HCT116 (cell line): ENCODE measurements around the gene DCAF5. TPM values are rescaled to one million over a fixed set of nuclear protein-coding genes. Genes with fewer than 3 reads are reported as not detected.

Source experiments
- ATAC-seq: fragments of 200-7000 bp; cut with Tn5 transposase; 2 replicates; pipeline ENCODE4 v1.9.1; 2020; ENCODE audit warnings: mild to moderate bottlenecking, moderate library complexity
- BruUV-seq: library from RNA; stranded (reverse); fragments of 400-500 nt; replicated peaks from 2 replicates; lab custom pipeline; 2021; lab: Mats Ljungman, UMichigan
- CTCF ChIA-PET: fragments of 300-600 bp; sonication (Branson Sonifier 250); formaldehyde crosslinking; loops from one replicate; lab custom pipeline; 2021; ENCODE audit warnings: antibody characterized with exemption; lab: Charles Lee
- POLR2A ChIA-PET: fragments of 300-600, 350-600 bp; sonication (Branson Sonifier 250); formaldehyde crosslinking; loops from one replicate; lab custom pipeline; 2021; ENCODE audit warnings: antibody characterized with exemption; lab: Charles Lee
- RAD21 ChIA-PET, 2 experiments: fragments of 300-600 bp; sonication (Branson Sonifier 250); formaldehyde crosslinking; loops; one replicate each; lab custom pipeline; 2023; ENCODE audit warnings: low total read pairs in 2 of 2; ENCODE audit not compliant: uncharacterized antibody in 2 of 2, unreplicated experiment in 2 of 2, low non-redundant PET in 1 of 2; lab: Charles Lee
- DNase-seq: peaks from one replicate; pipeline ENCODE4 v3.0.0-alpha.2; 2010; ENCODE audit warnings: low read depth, low spot score
- H2AFZ ChIP-seq: fragments of 200-600 bp; shearing (Covaris generic), sonication (generic); 2 replicates; pipeline ENCODE4 v1.6.1; 2017; ENCODE audit warnings: low read depth, mixed run types, mixed read lengths, antibody characterized with exemption, low read length; ENCODE audit not compliant: poor library complexity, severe bottlenecking
- H3K27ac ChIP-seq: 2 replicates; pipeline ENCODE4 v1.5.1; 2012; ENCODE audit warnings: low read depth, low read length
- H3K27me3 ChIP-seq: fragments of 200-600 bp; sonication (generic); 2 replicates; pipeline ENCODE4 v1.6.1; 2016; ENCODE audit warnings: mixed run types, low read length, mixed read lengths; ENCODE audit not compliant: insufficient read depth
- H3K36me3 ChIP-seq, 2 experiments: fragments of 200-500 bp in 1 of 2; fragments of 200-600 bp in 1 of 2; sonication (Bioruptor generic) in 1 of 2; sonication (generic) in 1 of 2; 2 replicates each; pipeline versions ENCODE4 v1.5.1 to v1.6.1; 2014 to 2016; ENCODE audit warnings: low read length in 2 of 2, inconsistent platforms in 1 of 2, mixed read lengths in 1 of 2, mixed run types in 1 of 2; ENCODE audit not compliant: insufficient read depth in 2 of 2, control insufficient read depth in 1 of 2
- H3K4me1 ChIP-seq, 2 experiments: fragments of 200-600 bp in 1 of 2; sonication (generic) in 1 of 2; 2 replicates each; pipeline versions ENCODE4 v1.5.1 to v1.6.1; 2012 to 2017; ENCODE audit warnings: low read length in 2 of 2, inconsistent platforms in 1 of 2, mild to moderate bottlenecking in 1 of 2, mixed read lengths in 1 of 2, mixed run types in 1 of 2, moderate library complexity in 1 of 2; ENCODE audit not compliant: insufficient read depth in 2 of 2, control insufficient read depth in 1 of 2
- H3K4me2 ChIP-seq: fragments of 200-600 bp; sonication (generic); 2 replicates; pipeline ENCODE4 v1.6.1; 2017; ENCODE audit warnings: mixed run types, low read length, mixed read lengths
- H3K4me3 ChIP-seq, 2 experiments: fragments of 200-600 bp in 1 of 2; sonication (generic) in 1 of 2; replicated peaks in 1 of 2; 2 replicates each; pipeline ENCODE4 v1.5.1; 2011 to 2016; ENCODE audit warnings: low read length in 2 of 2, control low read depth in 1 of 2, low read depth in 1 of 2, mild to moderate bottlenecking in 1 of 2, mixed read lengths in 1 of 2, mixed run types in 1 of 2
- H3K79me2 ChIP-seq: fragments of 200-600 bp; sonication (generic); 2 replicates; pipeline ENCODE4 v1.6.1; 2017; ENCODE audit warnings: mild to moderate bottlenecking, mixed run types, low read length, moderate library complexity, mixed read lengths; ENCODE audit not compliant: insufficient read depth
- H3K9ac ChIP-seq: fragments of 200-600 bp; sonication (generic); 2 replicates; pipeline ENCODE4 v1.6.1; 2016; ENCODE audit warnings: low read length, mixed read lengths
- H3K9me2 ChIP-seq: fragments of 200-600 bp; sonication (generic), shearing (Covaris generic); 2 replicates; pipeline ENCODE4 v1.6.1; 2017; ENCODE audit warnings: mixed run types, mild to moderate bottlenecking, moderate library complexity; ENCODE audit not compliant: insufficient read depth
- H3K9me3 ChIP-seq, 2 experiments: fragments of 200-500 bp in 1 of 2; fragments of 200-600 bp in 1 of 2; sonication (Bioruptor generic) in 1 of 2; sonication (generic) in 1 of 2; 2 replicates each; pipeline ENCODE4 v1.6.1; 2014 to 2017; ENCODE audit warnings: low read length in 2 of 2, mixed read lengths in 2 of 2, inconsistent platforms in 1 of 2, low read depth in 1 of 2, mild to moderate bottlenecking in 1 of 2, mixed run types in 1 of 2, moderate library complexity in 1 of 2; ENCODE audit not compliant: control insufficient read depth in 1 of 2, insufficient read depth in 1 of 2
- H4K20me1 ChIP-seq: fragments of 200-600 bp; sonication (generic), shearing (Covaris generic); 2 replicates; pipeline ENCODE4 v1.6.1; 2017; ENCODE audit warnings: mixed run types, mild to moderate bottlenecking, moderate library complexity; ENCODE audit not compliant: insufficient read depth
- CBX3 ChIP-seq: IDR thresholded peaks from 2 replicates; pipeline ENCODE4 v1.6.1; 2012; ENCODE audit warnings: low read depth
- EGR1 ChIP-seq: IDR thresholded peaks from 2 replicates; pipeline ENCODE4 v1.6.1; 2012; ENCODE audit warnings: low read depth
- EZH2phosphoT487 ChIP-seq: fragments of 200-600 bp; IDR thresholded peaks from 2 replicates; pipeline ENCODE4 v1.6.1; 2018; ENCODE audit warnings: antibody characterized with exemption, borderline replicate concordance
- FOSL1 ChIP-seq: IDR thresholded peaks from 2 replicates; pipeline ENCODE4 v1.6.1; 2012; ENCODE audit warnings: low read depth
- JUND ChIP-seq: IDR thresholded peaks from 2 replicates; pipeline ENCODE4 v1.6.1; 2012
- MAX ChIP-seq: IDR thresholded peaks from 2 replicates; pipeline ENCODE4 v1.6.1; 2012
- POLR2A ChIP-seq: IDR thresholded peaks from 2 replicates; pipeline ENCODE4 v1.7.0; 2011; ENCODE audit warnings: borderline replicate concordance; ENCODE audit not compliant: insufficient read depth, insufficient read length; ENCODE audit errors: extremely low read depth
- POLR2AphosphoS5 ChIP-seq: IDR thresholded peaks from 2 replicates; pipeline ENCODE4 v1.6.1; 2011; ENCODE audit warnings: mild to moderate bottlenecking, low read depth, low read length, moderate library complexity
- SP1 ChIP-seq: IDR thresholded peaks from 2 replicates; pipeline ENCODE4 v1.6.1; 2012; ENCODE audit warnings: low read depth
- SRF ChIP-seq: IDR thresholded peaks from 2 replicates; pipeline ENCODE4 v1.6.1; 2012; ENCODE audit warnings: low read depth
- TCF7L2 ChIP-seq: IDR thresholded peaks from 2 replicates; pipeline ENCODE4 v1.7.0; 2011; ENCODE audit warnings: borderline replicate concordance, inconsistent platforms; ENCODE audit not compliant: insufficient read depth, insufficient read length; ENCODE audit errors: extremely low read depth
- YY1 ChIP-seq: IDR thresholded peaks from 2 replicates; pipeline ENCODE4 v1.6.1; 2011; ENCODE audit warnings: low read length, low read depth, moderate library complexity, mild to moderate bottlenecking; ENCODE audit not compliant: insufficient replicate concordance; ENCODE audit errors: extremely low read depth
- ZFX ChIP-seq: fragments of 450-650 bp; IDR thresholded peaks from 2 replicates; pipeline ENCODE4 v1.6.1; 2017
- ZNF274 ChIP-seq: fragments of 200-500 bp; sonication (Bioruptor generic); IDR thresholded peaks from 2 replicates; pipeline ENCODE4 v1.6.1; 2014; ENCODE audit warnings: mild to moderate bottlenecking, low read depth, low read length, inconsistent platforms
- intact Hi-C: fragments of 100-400 bp; cut with micrococcal nuclease; formaldehyde crosslinking; loops from 2 replicates; pipeline ENCODE4 v1.10.0; 2022
- total RNA-seq: library from RNA; stranded (reverse); gene quantifications from one replicate; pipeline ENCODE4 v1.2.1, GENCODE V29; 2021; ENCODE audit not compliant: unreplicated experiment

The DCAF5 gene
- total RNA-seq, 1 experiment from 2014 or later, result 27.1 TPM

- TF ChIP-seq POLR2A (peak; percentile 43), ZFX (peak; percentile 95), JUND (no peak), SRF (peak; percentile 74), MAX (peak; percentile 86), EZH2phosphoT487 (no peak), FOSL1 (no peak), ZNF274 (no peak), SP1 (peak; percentile 86), TCF7L2 (peak; percentile 80), CBX3 (peak; percentile 97; the same call in 1 of the 2 replicates), YY1 (peak; percentile 100), EGR1 (peak; percentile 81), POLR2AphosphoS5 (peak; percentile 85)
- DNase-seq (peak; percentile 91), ATAC-seq (peak; percentile 97)
- BruUV-seq, result no TSS peak
- Histone ChIP-seq H3K79me2 (peaks cover 9% of the 10 kb centered on the region; the same call in 1 of the 2 replicates), H3K9ac (peak within 1 kb of the TSS; percentile 80), H3K27ac (peak within 1 kb of the TSS; percentile 81), H3K4me1 (peaks cover 6 to 16% of the 10 kb centered on the region in 2 experiments; a peak in 3 of 4 replicates), H3K9me3 (no peaks in the 10 kb centered on the region), H2AFZ (peak within 1 kb of the TSS; percentile 77), H3K4me3 (peak within 1 kb of the TSS; percentile 66 to 71), H3K9me2 (no peaks in the 10 kb centered on the region), H4K20me1 (no peaks in the 10 kb centered on the region), H3K36me3 (no peaks in the 10 kb centered on the region), H3K4me2 (peak within 1 kb of the TSS; percentile 82), H3K27me3 (no peaks in the 10 kb centered on the region)
- ChIA-PET CTCF (no interaction called here), RAD21 (no interaction called here), POLR2A (interaction anchor here (0.7 to 1.4 kb wide), 4 partner anchors 10 to 205 kb away, joined by 3 to 5 read pairs (median 4); no protein-coding TSS in a partner anchor)
- intact Hi-C loops, result loop anchor here (2.0 kb wide), 1 partner anchor 37 kb away; no protein-coding TSS in a partner anchor
Observed at GRCh38 chr14:69191340-69192111, 38.6 kb upstream of the DCAF5 start, which contains the start of gene EXD2. EXD2 (plus strand) TSS chr14:69191498; CDS start chr14:69209471, 17,973 bp downstream.
